HG02798 (cell line): ENCODE measurements around the gene NOL3.

Experiments used
- ATAC-seq: cut with Tn5 transposase; IDR thresholded peaks from one replicate; pipeline ENCODE4 v1.9.1; 2021; ENCODE audit warnings: mild to moderate bottlenecking; ENCODE audit not compliant: unreplicated experiment, poor library complexity

NOL3 gene

DNA sequence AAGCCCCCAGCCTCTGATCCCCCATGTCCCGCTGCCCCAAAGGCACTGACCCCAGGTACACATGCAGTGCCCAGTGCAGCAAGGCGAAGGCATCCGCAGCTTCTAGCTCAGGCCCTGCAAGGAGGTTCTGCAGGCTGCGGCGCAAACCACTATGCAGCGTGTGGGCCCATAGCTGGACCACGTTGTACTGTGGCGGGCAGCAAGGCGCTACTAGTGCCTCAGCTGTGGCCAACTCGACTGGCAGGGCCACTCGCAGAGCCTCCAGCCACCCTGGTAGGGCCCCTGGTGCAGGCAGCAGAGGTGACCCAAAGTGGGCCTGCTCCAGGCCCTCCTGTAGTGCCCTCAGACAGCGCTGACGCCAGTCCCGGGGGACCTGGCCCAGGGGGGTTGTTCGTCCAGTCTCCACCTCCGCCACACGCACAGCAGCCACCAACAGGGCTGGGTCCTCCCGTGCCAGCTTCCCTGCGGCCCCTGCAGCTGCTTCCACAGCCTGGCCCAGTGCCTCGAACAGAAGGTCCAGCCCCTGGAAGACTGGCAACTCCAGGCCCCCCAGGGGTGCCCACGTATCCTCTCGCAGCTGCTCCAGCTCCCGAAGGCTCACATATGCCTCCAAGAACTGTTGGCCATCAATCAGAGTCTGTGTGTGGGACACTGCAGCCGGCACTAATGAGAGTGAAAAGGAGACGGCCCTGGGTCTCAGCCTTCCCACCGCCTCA, 17.0 kb downstream of the NOL3 start:
- ATAC-seq = no peak

DNA sequence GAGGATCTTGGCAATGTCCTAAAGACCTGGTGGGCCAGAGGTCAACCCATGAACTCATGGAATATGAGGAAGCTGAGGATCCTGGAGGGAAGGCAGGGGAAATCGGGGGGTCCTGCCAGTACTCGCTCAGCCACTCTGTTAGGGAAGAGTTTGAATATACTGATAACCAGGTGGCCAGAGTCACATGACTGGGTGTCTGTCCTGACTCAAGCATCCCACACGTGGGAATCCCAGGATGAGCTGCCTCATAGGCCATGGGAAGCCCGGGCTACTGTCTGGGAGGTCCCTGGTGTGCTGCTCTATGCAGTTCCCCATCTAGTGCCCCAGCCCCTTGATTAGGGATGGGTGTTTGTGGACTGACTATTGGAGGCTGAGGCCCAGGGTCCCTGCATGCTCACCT, 18.0 kb downstream of the NOL3 start:
- ATAC-seq = no peak

DNA sequence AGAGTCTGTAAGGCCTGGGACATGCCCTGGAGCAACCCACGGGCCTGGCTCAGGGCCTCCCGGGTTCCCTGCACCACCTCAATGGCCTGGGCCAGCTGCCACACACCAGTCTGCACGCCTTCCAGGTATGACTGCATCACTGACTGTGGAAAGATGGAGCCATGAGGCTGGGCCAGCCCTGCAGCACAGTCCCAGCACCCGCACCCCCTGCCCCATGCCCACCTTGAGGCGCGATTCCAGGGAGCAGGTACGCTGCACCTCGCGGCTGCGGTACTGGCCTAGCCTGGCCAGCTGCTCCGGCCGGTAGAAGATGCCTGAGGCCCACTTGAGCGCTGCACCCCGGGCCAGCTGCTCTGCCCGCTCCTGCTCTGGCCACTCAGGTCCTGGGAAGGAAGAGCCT, 18.5 kb downstream of the NOL3 start:
- ATAC-seq = no peak

DNA sequence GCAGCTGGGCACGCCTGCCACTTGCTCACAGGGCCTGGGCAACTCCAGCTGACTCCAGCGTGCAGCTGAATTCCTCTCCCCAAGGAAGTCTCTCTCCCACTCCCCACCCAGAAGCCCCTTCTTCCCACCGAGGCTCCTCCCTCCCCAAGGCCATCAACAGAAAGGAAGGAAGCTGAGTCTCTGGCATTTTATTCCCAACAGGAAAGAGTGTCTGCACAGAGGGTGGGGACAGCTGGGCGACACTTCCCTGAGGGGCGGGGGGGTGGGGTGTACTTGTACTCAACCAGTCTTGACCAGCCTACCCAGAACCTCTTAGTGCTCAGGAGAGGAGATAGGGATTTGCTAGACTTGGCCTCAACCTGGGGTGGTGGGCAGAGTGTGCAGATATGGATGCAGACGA, 19.7 kb downstream of the NOL3 start, which contains the start of gene EXOC3L1:
Gene EXOC3L1, minus strand, starts transcription at position 96 of the 400 bp plus-strand sequence. CDS start 460 bp downstream, outside the sequence.
- no peak for ATAC-seq

DNA sequence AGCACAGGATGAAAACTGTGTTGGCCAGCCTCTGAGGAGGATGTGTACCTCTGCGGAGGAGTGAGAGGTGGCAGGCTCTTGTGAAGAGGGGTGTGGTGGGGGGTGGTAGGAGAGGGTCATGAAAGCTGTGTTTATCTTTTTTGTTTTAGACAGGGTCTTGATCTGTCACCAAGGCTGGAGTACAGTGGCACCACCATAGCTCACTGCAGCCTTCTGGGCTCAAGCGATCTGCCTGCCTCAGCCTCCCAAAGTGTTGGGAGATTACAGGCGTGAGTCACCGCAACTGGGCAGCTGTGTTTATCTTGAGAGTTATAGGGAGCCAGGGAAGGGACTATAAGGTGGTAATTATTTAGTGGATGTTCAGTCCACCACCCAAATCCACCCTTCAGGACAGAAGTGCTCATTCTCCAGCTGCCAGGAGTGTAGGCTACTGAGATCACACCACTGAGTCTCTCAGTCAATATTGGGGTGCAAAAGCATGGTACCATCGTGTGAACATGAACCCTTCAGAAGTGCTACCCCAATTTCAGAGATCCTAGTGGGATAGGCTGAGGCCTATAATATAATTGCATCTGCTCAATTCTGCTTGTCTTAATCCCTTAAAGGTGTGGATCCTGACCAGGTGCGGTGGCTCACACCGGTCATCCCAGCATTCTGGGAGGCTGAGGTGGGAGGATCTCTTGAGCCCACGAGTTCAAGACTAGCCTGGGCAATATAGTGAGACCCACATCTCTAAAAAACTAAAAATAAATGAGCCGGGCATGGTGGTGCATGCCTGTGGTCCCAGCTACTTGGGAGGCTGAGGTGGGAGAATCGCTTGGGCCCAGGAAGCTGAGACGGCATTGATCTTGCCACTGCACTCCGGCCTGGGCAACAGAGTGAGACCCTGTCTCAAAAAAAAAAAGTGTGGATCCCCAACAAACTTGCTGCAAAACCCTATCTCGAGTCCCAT, 20.4 kb downstream of the NOL3 start:
- no peak for ATAC-seq

DNA sequence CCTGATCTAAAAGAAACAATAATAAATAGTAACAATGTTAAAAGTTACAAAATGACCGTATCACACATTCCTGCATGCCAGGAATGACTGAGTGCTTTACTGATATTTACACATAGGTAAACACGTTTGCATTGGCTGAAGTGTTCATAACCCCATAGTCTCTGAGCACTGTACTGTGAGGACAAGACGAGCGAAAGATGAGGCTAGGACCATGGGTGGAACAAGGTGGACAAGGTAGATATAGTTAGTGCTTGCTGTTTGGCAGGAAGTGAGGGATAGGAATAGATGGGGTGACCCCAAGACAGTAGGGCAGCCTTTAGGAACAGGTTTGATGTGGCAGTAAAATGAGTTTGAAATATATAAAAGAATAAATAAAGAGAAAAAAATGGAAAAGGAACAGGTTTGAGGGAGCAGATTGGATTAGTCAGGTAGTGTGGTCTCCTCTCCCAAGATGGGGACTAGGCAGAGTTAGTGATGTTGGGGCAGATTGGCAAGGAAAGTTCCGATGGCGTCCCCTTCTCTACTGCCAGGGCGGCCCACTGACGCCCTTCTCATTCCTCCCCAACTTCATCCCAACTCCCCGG, 21.2 kb downstream of the NOL3 start:
- no peak for ATAC-seq

DNA sequence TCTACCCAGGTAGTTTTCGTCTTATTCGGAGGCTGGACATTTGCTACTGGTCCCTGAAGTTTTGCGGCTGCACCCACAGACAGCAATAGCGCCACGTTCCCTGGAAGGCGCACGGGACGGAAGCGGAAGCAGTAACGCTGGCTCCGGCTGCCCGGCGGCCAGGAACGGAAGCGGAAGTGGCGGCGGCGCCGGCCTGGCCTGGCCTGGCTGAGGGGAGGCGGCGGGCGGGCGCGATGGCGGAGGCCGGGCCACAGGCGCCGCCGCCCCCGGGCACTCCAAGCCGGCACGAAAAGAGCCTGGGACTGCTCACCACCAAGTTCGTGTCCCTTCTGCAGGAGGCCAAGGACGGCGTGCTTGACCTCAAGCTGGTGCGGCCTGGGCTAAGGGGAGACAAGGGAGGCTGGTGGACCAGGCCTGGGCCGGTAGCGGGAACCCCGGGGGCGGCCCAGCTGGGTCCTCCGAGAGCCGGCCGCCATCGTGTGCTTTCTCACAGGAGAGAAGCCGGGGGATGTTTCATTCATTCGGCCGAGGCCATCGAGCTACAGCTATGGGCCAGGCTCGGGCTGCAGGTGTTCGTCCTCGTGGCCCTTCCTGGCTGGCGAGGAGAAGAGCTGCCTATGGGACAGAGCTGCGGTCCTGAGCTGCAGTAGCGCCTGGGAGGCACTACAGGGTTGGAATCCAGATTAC, 21.8 kb downstream of the NOL3 start, which contains the start of gene E2F4:
Gene E2F4, plus strand, starts transcription at position 161 of the 687 bp plus-strand sequence. Its CDS starts 73 bp downstream, at position 234.
- ATAC-seq = peak; percentile 95

DNA sequence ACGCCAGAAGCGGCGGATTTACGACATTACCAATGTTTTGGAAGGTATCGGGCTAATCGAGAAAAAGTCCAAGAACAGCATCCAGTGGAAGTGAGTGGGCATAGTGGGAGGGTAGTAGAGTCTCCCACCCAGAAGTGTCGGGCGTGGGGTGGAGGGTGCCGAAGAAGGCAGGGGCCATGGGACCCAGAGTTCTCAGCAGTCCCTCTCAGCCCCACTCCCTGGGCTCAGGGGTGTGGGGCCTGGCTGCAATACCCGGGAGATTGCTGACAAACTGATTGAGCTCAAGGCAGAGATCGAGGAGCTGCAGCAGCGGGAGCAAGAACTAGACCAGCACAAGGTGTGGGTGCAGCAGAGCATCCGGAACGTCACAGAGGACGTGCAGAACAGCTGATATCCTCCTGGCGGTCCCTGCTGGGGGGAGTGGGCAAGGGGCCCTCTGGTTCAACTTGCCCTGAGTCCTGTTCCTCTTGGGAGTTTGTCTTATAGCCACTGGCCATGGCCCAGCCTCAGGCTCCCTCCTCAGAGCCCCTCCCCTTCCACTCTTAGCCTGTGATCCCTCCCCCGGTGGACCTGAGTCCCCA, 22.5 kb downstream of the NOL3 start:
- ATAC-seq = no peak

DNA sequence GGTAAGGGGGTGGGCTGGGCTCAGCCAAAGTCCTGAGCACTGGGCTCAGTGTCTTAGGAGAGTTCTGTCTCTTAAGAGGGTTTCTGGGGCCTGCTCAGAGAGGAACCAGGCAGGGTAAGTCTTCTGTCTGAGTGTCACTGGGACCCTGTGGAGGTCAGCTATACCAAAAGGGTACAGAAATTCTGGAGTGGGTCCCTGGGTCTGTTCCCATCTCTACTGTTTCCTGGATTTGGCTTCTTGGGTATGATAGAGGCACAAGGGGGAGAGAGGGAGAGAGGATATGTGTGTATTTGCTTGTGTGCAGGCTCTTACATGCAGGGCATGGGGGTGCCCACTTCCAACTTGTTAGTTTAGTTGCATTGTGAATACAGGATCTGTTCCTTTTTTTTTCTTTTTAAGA, 23.2 kb downstream of the NOL3 start:
- ATAC-seq = no peak

DNA sequence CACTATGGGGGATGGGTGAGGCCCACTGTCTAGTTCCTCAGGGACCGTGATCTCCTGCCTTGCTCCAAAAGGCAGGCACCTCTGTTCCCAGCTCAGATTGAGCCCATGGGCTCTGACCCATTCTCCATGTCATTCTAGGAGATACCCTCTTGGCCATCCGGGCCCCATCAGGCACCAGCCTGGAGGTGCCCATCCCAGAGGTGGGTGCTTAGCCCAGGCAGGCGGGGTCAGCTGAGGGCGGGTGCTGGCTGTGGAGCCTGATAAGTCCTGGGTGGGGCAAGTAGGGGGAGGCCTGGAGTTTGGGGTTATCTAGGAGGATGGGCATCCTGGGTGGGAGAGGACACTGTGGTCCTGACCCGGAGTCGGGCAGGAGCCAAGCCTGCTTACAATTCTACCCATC, 23.9 kb downstream of the NOL3 start:
- ATAC-seq = no peak

DNA sequence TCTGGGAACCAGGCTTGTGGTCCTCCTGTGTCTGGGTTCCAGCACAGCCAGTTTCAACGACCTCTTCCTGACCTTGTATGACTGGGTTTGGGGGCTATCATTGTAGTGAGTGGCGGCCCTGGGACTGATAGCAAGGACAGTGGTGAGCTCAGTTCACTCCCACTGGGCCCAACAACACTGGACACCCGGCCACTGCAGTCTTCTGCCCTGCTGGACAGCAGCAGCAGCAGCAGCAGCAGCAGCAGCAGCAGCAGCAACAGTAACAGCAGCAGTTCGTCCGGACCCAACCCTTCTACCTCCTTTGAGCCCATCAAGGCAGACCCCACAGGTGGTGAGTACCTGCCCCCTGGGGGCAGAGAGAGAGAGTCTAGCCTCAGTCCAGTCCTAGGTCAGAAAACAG, 25.3 kb downstream of the NOL3 start:
- no peak for ATAC-seq

DNA sequence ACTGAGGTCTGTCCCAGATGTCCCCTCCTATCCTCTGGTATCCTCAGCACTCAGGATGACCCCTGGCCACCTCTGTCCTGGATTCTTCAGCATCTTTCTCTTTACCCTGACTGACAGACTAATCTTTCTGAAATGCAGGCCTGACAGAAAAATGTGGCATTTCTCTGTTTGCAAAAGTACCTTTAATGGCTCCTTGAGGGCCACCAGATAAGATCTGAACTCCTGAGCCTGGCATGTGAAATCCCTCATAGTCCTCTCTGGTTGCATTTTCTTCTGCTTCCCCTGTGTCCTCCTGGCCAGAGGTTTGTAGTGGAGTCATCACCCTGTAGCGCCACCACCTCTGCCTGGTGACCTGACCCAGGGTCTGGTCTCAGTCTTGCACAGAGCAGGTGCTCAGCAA, 26.5 kb downstream of the NOL3 start:
- ATAC-seq = no peak

DNA sequence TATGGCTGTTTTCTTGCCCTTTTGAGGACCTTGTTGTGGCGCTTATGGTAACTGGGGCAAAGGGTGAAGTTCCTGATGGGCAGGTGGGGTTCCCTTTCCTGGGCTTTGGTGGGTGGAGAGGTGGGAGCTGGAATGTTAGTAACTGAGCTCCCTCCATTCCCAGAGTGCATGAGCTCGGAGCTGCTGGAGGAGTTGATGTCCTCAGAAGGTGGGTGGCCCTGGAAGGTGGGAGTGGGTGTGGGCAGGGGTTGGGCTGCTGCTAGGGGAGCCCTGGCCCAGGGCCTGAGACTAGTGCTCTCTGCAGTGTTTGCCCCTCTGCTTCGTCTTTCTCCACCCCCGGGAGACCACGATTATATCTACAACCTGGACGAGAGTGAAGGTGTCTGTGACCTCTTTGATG, 27.4 kb downstream of the NOL3 start:
- ATAC-seq = no peak

DNA sequence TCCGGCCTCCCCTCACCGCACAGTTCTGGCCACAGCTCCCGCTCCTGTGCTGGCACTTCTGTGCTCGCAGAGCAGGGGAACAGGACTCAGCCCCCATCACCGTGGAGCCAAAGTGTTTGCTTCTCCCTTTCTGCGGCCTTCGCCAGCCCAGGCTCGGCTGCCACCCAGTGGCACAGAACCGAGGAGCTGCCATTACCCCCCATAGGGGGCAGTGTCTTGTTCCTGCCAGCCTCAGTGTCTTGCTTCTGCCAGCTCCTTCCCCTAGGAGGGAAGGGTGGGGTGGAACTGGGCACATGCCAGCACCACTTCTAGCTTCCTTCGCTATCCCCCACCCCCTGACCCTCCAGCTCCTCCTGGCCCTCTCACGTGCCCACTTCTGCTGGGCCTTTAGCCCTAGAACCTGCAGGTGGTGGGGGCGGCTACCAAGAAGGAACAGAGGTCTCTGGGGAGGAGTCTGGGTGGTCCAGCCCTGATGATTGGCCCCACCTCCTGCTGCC, 27.9 kb downstream of the NOL3 start:
- no peak for ATAC-seq

DNA sequence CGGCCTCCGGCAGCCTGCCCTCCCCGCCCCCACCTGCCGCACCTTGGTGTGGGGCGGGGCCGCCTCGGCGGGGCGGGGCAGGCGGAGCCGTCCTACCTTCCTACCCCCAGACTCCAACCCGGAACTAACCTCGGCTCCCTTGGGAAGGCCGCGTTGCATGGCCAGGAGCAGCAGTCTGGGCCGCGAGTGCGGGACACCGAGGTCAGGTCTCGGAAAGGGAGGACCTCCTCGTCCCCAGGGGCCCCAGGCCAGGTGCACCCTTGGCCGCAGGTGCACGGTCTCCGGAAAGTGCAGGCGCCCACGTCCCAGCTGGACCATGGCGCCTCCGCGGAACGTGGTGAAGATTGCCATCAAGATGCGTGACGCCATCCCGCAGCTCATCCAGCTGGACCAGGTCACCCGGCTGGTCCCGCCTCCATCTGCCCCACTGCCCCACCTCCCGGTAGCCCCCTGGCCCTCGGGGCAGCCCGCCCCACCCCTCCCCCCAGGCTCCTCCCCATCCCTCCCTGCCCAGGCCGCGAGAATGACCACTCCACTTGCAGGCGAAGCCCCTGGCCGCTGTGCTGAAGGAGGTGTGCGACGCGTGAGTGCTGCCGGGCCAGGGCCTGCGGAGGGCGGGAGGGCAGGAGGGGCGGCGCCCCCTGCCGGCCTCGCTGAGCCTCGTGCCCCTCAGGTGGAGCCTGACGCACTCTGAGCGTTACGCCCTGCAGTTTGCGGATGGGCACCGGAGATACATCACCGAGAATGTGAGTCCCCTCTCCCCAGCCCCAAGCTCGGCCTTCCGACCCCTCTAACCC, 28.9 kb downstream of the NOL3 start, which contains the start of gene ELMO3:
Gene ELMO3, plus strand, starts transcription at position 121 of the 797 bp plus-strand sequence. Its CDS starts 196 bp downstream, at position 317.
- no peak for ATAC-seq

DNA sequence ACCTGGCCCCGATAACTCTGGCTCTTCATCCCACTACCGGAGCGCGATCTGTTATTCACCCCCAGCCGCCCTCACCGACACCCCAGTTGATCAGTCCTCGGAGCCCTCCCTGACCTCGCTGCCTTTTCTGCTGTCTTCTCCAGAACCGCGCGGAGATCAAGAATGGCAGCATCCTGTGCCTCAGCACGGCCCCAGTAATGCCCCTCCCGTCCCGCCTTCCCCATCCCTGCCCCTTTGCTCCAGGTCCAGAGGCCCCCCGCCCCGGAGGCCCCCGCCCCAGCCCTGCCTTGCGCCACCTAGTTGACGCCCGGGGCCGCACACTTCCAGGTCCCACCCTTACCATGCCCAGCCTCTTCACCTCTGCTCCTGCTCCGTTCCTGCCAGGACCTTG, 29.5 kb downstream of the NOL3 start:
- ATAC-seq = no peak

DNA sequence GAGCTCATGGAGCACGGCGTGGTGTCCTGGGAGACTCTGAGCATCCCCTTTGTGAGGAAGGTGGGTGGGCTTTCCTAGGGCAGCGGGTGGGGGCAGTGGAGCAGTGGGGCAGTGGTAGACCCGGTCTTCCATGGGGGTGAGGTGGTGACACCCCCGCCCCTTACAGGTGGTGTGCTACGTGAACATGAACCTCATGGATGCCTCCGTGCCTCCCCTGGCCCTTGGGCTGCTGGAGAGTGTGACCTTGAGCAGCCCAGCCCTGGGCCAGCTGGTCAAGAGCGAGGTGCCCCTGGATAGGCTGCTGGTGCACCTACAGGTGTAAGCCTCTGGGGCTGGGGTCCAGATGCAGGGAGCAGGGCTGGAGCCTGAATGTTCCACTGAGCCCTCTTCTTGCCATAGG, 30.2 kb downstream of the NOL3 start:
- ATAC-seq = no peak

DNA sequence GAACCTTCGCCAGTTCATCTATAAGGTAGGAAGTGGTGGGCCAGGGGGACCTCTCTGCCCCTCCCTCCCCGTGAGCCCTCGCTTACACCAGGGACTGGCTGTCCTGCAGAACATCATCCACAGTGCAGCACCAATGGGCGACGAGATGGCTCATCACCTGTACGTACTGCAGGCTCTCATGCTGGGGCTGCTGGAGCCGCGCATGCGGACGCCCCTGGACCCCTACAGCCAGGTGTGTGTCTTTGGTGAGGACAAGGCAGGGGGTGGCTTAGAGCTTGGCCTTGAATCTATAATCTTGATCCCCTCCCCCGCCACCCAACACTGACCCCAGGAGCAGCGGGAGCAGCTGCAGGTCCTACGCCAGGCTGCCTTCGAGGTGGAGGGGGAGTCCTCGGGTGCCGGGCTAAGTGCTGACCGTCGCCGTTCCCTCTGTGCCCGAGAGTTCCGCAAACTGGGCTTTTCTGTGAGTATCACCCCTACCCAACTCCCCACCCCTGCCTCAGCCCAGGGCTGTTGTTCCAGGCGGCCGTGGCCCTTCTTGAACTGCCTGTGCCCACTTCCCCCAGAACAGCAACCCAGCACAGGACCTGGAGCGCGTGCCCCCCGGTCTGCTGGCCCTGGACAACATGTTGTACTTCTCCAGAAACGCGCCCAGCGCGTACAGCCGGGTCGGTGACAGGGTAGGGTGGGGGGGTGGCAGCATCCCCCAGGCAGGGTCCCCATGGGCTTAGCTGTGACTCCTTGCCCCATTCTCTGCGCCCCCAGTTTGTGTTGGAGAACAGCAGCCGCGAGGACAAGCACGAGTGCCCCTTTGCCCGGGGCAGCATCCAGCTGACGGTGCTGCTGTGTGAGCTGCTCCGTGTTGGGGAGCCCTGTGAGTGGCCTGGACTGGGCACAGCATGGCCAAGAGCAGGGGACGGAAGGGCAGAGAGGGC, 31.3 kb downstream of the NOL3 start:
- no peak for ATAC-seq
